IPS-NIHi11 (cell line): ENCODE data around the gene CERT1.
A peak's percentile ranks its signal among the peaks of the same experiment; 100 is the strongest.
"Not testable (repeated sequence)": the region's sequence is repeated elsewhere in the genome, so short reads cannot be mapped to it uniquely, and the experiment has no call there.

Experiments used
- DNase-seq: peaks from one replicate; pipeline ENCODE4 v3.0.0; 2012; ENCODE audit warnings: mixed read lengths, low spot score

Gene CERT1, protein sequence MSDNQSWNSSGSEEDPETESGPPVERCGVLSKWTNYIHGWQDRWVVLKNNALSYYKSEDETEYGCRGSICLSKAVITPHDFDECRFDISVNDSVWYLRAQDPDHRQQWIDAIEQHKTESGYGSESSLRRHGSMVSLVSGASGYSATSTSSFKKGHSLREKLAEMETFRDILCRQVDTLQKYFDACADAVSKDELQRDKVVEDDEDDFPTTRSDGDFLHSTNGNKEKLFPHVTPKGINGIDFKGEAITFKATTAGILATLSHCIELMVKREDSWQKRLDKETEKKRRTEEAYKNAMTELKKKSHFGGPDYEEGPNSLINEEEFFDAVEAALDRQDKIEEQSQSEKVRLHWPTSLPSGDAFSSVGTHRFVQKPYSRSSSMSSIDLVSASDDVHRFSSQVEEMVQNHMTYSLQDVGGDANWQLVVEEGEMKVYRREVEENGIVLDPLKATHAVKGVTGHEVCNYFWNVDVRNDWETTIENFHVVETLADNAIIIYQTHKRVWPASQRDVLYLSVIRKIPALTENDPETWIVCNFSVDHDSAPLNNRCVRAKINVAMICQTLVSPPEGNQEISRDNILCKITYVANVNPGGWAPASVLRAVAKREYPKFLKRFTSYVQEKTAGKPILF

DNA sequence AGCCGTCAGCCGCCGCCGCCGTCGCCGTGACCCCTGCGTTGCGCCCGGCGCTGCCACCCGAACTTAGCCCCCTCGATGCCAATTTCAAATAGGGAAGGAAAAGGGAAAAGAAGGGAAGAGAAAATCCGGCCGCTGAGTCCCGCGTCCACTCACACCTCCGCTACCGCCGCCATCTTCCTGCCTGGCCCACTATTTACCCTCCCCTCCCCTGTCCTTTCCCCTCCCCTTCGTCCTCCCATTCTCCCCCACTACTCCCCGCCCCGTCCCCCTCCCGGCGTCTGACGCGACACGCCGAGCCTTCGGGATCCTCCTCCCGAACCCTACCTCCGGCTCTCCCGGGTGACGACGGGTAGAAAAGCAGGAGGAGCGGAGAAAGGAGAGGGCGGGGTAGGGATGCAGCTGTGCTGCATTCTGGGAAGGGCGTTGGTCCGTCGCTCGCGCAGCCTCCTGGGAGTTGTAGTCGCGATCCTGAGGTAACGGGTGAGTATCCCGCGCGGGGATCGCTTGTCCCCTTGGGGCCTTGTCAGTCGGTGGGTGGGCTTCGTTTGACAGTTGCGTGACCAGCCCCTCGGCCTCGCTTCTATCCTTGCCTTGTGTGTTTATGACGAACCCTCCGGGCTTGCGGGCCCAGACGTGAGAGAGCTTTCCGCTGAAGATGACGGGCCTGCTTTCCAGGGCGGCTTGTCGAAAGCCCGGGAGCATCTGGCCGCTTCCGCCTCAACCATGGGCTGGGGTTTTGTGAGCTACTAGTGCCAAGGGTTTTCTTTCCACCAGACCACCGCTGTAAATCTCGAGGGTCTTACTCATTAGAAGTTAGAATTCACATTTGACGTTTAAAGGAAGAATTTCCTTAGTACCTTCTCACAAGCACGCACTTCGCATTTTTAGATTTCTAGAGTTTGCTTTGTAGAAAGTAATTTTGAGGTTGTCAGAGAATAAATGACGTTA lies at the start of gene CERT1, which contains the start of gene POLK:
CERT1 (minus strand) TSS at position 195 of the 948 bp plus-strand sequence. CDS start 422 bp downstream, outside the sequence.
POLK (plus strand) TSS at position 457 of the 948 bp plus-strand sequence.
- DNase-seq, result peak; percentile 95

DNA sequence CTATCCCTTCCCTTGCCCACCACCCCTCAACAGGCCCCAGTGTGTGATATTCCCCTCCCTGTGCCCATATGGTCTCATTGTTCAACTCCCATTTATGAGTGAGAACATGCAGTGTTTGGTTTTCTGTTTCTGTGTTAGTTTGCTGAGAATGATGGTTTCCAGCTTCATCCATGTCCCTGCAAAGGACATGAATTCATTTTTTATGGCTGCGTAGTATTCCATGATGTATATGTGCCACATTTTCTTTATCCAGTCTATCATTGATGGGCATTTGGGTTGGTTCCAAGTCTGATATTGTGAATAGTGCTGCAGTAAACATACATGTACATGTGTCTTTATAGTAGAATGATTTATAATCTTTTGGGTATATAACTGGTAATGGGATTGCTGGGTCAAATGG lies 49.2 kb upstream of the CERT1 start:
- not testable (repeated sequence) for DNase-seq

DNA sequence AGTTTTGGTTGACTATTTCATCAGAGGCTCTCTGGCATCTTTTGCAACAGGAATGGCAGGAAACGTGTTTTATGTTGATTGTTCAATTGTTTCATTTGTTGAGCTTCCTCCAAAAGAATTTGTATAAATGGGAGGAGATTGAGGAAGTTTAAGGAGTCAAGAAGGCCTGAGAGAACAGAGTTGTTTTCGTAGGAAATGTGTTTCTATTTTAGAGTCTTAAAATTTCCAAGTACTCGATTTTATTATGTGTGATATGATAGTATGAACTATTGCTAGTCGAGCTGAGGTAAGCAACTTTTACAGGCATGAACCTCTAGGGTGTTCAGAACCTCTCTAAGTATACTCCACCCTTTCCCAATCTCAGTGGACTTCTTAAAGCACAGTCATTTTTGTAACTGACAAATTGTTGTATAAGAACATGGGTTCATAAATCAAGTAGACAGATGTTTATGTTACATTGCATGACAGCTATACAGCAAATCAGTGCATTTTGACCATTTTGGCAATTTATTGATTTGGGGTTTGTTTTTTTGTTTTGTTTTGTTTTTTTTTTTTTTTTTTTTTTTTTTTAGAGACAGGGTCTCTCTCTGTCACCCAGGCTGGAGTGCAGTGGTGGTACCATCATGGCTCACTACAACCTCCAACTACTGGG lies 47.7 kb upstream of the CERT1 start:
- no peak for DNase-seq

DNA sequence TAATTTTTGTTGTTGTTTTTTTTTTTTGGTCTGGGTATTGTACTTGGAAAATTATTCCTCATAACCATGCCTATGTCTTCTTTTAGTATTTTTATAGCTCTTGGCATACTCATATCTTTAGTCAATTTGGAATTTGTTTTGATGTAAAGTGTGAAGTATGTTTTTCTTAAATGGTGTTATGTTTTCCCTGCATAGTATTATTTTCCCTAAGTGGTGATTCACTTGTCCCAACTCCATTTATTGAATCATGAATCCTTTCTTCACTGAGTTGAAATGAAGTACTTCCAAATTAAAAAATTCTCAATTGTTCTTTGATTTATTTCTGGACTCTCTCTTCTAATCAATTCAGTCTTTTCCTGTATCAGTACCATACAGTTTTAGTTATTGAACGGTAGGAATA lies 46.8 kb upstream of the CERT1 start:
- no peak for DNase-seq

DNA sequence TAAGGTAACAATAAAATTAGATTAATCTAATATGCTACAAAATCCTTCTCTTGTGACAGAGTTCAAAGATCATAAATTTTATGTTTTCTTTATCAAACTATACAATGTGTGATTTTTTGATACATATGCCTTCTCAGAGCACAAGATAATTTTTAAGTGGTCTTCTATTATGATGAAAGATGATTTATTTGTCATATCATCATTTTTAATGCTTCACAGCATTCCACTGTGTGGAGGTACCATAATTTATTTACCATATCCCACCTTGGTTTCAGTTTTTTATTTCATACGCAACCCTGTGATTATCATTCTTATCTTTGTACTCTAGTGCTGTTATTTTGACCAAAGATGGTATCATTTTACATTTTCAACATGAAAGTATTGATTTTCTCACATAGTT lies 41.9 kb upstream of the CERT1 start:
- DNase-seq, result no peak

DNA sequence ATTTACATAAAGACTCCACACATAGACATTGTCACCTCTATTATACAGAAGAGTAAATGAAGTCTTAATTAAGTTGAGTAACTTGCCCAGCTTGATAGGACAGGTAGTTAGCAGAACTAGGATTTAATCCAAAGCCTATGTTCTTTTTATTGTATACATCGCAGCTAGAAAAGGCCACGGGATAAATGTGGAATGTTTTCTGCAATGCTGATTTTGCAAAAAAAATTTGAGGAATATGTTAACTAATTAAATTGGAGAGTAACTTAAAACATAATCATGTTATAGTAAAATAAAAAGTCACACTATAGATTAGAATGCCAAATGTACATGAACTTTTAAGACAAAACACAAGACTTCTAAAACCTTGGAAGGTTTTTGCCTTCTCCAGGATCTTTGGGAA lies 41.3 kb upstream of the CERT1 start:
- no peak for DNase-seq

DNA sequence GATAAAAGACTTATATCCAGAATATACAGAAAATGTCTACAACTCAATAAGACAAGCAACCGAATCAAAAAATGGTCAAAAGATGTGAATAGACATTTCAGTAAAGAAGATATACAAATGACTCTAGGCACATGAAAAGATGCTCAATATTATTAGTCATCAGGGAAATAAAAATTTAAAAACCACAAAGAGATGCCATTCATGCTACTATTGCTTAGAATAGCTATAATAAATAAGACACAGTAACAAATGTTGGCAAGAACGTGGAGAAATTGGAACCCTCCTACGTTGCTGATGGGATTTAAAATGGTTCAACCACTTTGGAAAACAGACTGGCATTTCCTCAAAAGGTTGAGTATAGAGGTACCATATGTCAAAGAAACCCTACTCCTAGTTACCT lies 40.0 kb upstream of the CERT1 start:
- DNase-seq, result no peak

DNA sequence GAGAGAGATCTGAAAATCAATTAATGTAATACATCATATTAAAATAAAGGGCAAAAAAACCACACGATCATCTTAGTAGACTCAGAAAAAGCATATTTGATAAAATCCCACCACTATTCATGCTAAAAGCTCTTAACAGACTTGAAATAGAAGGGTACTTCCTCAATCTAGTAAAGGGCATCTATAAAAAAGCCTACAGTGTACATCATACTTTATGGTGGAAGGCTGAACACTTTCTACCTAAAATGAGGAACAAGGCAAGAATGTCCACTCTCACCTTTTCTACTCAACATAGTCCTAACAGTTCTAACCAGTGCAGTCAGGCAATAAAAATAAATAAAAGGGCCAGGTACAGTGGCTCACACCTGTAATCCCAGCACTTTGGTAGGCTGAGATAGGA lies 39.2 kb upstream of the CERT1 start:
- DNase-seq, result no peak

DNA sequence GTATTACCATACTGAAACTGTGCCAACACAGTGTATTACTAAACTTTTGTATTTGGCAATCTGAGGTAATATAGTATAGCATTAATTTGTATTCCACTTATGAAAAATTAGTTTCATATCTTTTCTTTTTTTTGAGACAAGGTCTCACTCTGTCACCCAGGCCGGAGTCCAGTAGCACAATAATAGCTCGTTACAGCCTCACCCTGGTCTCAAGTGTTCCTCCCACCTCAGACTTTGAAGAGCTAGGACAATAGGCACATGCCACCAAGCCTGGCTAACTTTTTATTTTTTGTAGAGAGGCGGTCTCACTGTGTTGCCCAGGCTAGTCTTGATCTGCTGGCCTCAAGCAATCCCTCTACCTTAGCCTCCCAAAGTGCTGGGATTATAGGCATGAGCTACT lies 36.4 kb upstream of the CERT1 start:
- DNase-seq, result no peak

DNA sequence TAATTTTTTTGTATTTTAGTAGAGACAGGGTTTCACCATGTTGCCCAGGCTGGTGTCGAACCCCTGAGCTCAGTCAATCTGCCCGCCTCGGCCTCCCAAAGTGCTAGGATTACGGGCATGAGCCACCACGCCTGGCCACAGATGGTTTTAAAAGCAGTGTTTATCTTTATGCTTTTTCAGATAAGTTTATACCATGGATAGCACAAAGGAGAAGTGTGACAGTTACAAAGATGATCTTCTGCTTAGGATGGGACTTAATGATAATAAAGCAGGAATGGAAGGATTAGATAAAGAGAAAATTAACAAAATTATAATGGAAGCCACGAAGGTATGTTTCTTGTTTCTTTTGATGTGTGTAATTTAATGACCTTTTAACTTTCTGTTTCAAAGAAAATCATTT lies 35.4 kb upstream of the CERT1 start:
- DNase-seq, result no peak

DNA sequence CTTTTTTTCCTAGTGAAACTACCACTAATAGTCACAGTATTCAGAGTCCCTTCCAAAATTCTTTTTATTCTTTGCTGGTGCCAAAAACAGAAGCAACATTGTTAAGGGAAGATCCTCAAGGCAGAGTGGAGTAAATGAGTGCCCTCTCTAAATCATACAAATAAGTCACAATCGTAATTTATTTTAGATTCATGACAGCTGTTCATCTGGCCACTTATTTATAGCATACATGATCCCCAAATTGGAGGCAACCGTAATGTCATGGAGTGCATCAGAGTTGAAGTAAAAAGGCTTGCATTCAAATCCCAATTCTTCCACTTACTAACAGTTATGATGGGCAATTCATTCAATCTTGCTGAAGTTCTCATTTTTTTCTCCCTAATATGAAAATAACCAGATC lies 33.7 kb upstream of the CERT1 start:
- DNase-seq, result no peak

DNA sequence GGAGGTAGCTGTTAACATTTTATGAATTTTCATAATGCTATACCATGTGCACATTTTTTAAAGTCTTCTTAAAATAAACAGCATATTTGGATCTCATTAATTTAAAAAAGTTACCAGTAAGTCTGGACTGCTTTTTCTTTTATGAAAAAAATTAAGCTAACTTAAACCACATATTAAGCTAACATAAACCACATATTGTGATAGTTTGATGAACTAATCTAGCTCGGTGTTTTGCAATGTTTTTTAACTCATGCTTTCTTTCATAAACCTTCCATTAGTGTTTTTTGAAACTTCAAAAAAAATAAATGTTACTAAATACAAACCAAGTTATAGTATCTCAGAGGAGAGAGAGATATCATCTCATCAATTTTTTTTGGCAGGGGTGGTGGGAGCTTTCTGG lies 26.8 kb upstream of the CERT1 start:
- no peak for DNase-seq

DNA sequence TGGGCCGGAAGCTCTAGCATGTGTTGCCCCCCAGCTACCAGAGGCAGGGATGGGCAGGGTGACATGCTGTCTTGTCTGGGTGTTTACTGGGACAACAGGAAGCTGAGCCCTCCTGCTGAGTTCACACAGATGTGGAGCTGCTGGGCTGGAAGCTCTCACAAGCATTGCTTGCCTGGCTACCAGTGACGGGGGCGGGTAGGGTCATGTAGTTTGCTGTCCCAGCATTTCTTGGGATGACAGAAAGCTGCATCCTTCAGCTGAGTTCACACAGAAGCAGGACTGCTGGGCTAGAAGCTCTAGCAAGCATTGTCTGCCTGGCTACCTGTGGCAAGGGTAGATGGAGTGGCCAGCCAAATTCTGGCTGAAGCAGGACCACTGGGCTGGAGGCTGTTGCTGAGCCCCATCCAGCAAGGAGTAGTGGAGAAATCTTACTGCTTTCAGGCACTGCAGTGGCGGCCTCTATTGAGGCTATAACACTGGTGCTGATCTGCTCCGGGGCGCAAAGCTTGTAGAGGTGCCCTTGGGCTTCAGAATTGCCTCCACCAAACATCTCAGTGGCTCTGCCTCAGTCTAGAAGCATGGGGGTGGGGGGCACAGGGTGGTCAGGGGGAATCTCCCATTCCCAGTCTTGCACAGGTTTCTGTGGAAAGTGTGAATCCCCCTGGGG lies 25.4 kb upstream of the CERT1 start:
- peak; percentile 8 for DNase-seq

DNA sequence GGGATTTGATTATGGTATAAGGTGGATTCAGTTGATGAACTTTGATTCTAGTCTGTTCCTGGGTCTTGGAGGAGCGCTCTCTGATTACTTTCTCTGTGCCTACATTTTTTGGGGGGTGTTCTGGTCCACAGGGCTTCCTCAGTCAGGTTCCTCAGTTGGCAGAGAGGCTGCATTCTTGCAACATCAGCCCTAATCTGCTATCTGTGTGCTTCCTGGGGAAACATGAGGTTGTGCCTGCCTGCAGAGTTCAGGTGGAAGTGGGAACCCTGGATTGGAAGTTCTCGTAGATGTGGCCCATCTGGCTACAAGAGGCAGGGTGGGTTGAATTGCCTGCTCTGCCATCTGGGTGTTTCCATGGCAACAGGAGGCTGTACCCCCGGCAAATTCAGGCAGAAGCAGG lies 24.7 kb upstream of the CERT1 start:
- no peak for DNase-seq

DNA sequence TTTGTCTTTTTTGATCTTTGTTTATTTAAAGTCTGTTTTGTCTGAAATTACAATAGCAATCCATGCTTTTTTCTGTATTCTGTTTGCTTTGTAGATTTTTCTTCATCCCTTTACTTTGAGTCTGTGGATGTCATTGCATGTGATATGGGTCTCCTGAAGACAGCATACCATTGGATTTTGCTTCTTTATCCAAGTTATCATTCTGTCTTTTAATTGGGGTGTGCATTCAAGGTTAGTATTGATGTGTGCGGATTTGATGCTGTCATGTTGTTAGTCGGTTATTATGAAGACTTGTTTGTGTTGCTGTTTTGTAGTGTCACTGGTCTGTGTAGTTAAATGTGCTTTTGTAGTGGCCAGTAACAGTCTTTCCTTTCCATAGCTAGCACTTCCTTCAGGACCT lies 23.3 kb upstream of the CERT1 start:
- no peak for DNase-seq

DNA sequence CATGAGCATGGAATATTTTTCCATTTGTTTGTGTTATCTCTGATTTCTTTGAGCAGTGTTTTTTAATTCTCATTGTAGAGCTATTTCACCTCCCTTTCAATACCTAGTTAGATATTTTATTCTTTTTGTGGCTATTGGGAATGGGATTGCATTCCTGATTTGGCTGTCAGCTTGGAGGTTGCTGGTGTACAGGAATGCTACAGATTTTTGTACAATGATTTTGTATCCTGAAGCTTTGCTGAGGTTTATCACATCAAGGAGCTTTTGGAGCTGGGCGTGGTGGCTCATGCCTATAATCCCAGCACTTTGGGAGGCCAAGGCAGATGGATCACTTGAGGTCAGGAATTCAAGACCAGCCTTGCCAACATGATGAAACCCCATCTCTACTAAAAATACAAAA lies 22.3 kb upstream of the CERT1 start:
- not testable (repeated sequence) for DNase-seq

DNA sequence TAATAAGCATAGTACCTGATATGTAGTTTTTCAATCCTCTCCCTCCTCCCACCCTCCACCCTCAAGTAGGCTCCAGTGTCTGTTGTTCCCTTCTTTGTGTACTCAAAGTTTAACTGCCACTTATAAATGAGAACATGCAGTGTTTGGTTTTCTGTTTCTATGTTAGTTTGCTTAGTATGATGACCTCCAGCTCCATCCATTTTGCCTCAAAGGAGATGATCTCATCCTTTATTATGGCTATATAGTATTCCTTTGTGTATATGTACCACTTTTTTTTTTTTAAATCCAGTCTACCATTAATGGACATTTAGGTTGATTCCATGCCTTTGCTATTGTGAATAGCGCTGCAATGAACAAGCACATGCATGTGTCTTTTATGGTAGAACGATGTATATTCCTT lies 20.8 kb upstream of the CERT1 start:
- DNase-seq, result no peak

DNA sequence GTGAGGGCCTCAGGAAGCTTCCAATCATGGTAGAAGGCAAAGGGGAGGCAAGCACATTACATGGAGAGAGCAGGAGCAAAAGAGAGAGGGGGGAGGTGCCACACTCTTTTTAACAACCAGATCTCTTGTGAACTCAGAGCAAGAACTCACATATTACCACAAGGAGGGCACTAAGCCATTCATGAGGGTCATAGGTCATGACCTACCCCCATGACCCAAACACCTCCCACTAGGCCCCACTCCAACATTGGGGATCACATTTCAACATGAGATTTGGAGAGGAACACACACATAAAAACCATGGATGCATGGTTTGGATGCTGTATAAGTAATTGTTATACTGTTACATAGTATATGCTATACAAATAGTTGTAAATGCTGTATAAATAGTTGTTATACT lies 17.8 kb upstream of the CERT1 start:
- no peak for DNase-seq

DNA sequence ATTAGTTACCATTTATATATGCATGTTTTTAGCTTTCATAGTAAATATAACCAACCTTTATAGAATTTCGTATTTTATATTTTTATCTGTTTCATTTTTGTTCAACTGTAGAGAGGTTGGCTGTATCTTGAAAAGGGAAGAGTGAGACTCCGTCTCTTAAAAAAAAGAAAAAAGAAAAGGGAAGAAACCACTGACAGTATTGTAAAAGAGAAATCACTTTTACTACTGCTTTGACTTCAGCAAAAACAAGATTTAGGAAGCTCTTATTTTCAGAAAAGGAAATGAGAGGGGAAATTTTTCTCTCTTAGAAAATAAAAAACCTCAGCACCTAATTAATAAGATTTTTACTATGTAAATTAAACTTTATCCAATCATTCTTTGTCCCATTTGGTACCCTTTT lies 14.6 kb upstream of the CERT1 start:
- no peak for DNase-seq

DNA sequence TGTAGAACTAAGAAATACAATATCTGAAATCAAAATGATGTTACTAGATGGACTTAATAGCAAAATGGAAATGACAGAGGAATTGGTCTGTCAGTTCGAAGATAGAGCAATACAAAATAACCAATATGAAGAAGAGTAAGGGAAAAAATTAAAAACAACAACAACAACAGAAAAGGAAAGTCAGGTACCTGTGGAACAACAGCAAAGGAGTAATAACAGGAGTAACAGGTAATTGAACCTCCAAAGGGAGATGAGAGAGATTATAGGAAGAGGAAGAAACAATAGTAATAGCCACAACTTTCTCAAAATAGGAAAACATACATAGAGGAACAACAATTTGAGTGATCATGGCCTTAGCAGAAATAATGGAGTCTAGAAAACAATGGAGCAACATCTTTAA lies 13.9 kb upstream of the CERT1 start:
- no peak for DNase-seq

DNA sequence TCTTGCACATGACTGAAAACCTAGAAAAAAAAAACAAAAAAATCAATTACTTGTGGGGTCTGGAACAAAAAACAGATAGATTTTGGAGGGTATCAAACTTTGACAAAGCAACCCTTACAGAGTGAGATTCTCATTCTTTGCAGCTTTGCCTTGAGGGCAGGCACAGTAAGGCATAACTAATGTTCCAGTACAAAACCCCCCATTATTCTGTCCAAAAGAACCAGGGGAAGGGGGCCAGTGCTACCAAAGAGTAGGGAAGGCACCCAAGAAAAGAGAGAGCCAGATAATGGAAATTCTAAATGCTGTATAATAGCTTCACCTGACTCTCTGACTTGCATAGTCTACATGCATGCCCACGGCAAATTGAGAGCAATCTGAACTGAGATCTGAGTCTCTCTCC lies 13.2 kb upstream of the CERT1 start:
- no peak for DNase-seq

DNA sequence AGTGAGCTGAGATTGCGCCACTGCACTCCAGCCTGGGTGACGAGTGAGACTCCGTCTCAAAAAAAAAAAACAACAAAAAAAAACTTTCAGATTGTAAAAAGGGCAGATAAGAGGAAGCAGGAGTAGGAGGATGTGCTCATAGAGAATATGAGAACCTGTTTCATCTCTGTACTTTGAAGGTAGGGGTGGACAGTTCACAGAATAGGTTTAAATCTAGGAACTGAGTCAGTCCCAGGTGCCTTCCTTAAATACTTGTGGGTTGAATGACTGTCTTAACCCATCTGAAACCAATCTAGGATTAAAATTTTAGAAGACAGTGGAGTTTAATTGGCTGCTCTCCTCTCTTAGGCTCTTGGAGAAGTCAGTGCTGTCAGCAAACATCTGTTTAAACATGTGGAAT lies 12.6 kb upstream of the CERT1 start:
- DNase-seq, result no peak
